Activated CD4-positive, alpha-beta T cell treated with anti-CD3 and anti-CD28 coated beads, Interleukin-2, amount 10 ng/mL, durations not matched to agents 7 days and 5 days (primary cell): ENCODE data around the gene HABP4. TPM values are rescaled to one million over a fixed set of nuclear protein-coding genes. Genes with fewer than 3 reads are reported as not detected.

Experiments
- CTCF ChIA-PET: fragments of 350-600 bp; sonication (Branson Sonifier 250); formaldehyde crosslinking; loops from one replicate; lab custom pipeline; 2021; ENCODE audit warnings: antibody characterized with exemption; lab: Charles Lee
- POLR2A ChIA-PET: fragments of 350-600 bp; sonication (Branson Sonifier 250); formaldehyde crosslinking; loops from one replicate; lab custom pipeline; 2021; ENCODE audit warnings: antibody characterized with exemption; lab: Charles Lee
- DNase-seq: peaks from one replicate; pipeline ENCODE4 v3.0.0-alpha.2; 2020
- H3K27ac Mint-ChIP-seq: one replicate; pipeline ENCODE4 v1.8.0; 2021; ENCODE audit warnings: mild to moderate bottlenecking, moderate library complexity, mixed read lengths
- H3K27me3 Mint-ChIP-seq: one replicate; pipeline ENCODE4 v1.8.0; 2021; ENCODE audit warnings: mixed read lengths
- H3K36me3 Mint-ChIP-seq: one replicate; pipeline ENCODE4 v1.8.0; 2021; ENCODE audit warnings: low read depth, mixed read lengths
- H3K4me1 Mint-ChIP-seq: one replicate; pipeline ENCODE4 v1.8.0; 2021; ENCODE audit warnings: mixed read lengths
- H3K4me3 Mint-ChIP-seq: one replicate; pipeline ENCODE4 v1.8.0; 2021; ENCODE audit warnings: mild to moderate bottlenecking, moderate library complexity, mixed read lengths
- H3K9me3 Mint-ChIP-seq: one replicate; pipeline ENCODE4 v1.8.0; 2021; ENCODE audit warnings: mixed read lengths
- total RNA-seq, 2 experiments: library from RNA; stranded (reverse); gene quantifications; one replicate each; pipeline ENCODE4 v1.2.3, GENCODE V29; 2021

Gene HABP4
- total RNA-seq, 2 experiments from 2014 or later: 5.0 to 6.1 TPM

DNA sequence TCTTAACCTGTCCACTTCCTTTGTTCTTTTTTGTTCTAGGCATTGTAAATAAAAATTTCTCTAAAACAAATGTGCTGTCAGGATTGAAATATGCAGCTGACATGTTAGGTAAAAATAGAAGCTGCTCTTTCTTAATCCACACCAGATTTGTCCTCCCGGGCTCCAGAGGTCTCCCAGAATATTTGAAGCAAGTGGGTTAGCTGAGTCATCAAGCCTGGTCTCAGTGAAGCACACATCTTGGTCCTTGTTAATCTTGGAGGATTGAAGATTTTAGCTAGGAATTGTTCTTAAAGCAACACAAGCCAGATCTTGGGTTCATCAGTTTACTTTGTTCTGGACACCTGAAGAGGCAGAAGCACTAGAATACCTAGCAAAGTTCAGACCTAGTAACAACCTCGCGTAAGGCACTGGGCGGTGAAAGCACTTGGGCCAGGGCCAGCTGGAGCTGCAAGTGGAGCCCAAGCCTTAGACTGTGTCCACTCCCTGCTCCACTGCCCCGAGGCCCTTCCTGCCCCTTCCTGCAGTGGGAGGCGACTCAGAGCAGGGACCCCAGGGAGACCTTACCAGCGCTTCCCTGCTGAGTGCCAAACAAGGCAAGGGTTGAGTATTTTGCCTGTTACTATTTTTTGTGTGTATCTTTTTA is 36.5 kb downstream of the HABP4 start:
- H3K9me3 Mint-ChIP-seq: no peaks in the 10 kb centered on the region
- POLR2A ChIA-PET: no interaction called here
- CTCF ChIA-PET: interaction anchor here (0.8 kb wide), 1 partner anchor 15 kb away, joined by 3 read pairs; no protein-coding TSS in a partner anchor

DNA sequence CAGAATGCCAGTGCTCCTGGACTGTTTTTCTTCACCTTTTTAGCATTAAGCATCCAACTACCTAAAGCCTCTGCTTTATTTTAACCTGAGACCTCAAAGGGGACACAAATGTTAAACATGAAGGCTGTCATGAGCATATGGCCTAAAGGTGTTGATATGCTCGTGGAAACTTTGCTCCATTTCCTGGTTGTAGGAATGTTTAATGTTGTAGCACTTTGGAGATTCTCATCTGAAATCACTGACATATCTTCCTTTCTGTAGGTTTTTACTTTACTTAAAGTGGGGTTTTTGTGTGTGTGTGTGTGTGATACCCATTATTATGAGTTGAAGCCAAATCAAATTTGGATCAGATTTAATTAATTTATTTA is 37.0 kb downstream of the HABP4 start:
- H3K27ac Mint-ChIP-seq: no peak overlapping the region
- no peaks in the 10 kb centered on the region for H3K9me3 Mint-ChIP-seq
- H3K4me3 Mint-ChIP-seq: no peak overlapping the region
- DNase-seq: no peak
- POLR2A ChIA-PET: no interaction called here
- H3K27me3 Mint-ChIP-seq: no peaks in the 10 kb centered on the region
- CTCF ChIA-PET: no interaction called here
- H3K4me1 Mint-ChIP-seq: peaks cover 14% of the 10 kb centered on the region
- H3K36me3 Mint-ChIP-seq: peaks cover 26% of the 10 kb centered on the region

More for the DNA sequence above, 36.5 kb downstream of the HABP4 start:
- Mint-ChIP-seq H3K27ac (no peak overlapping the region), H3K27me3 (no peaks in the 10 kb centered on the region), H3K4me1 (peaks cover 9% of the 10 kb centered on the region), H3K36me3 (peaks cover 26% of the 10 kb centered on the region), H3K4me3 (no peak overlapping the region)
- no peak for DNase-seq

DNA sequence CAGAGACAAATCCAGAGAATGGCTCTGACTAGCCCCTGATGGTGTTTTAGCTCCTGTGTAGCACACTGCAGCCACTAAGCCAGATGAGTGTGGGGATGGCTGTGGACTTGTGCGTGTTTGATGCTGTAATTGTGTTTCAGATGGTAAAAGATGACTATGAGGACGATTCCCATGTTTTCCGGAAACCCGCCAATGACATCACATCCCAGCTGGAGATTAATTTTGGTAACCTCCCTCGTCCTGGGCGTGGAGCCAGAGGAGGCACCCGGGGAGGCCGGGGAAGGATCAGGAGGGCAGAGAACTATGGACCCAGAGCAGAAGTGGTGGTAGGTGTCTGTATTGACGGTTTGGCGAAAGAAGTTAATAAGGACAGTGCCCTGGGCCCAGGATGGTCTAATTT is 38.0 kb downstream of the HABP4 start:
- POLR2A ChIA-PET: no interaction called here
- H3K36me3 Mint-ChIP-seq: peaks cover 23% of the 10 kb centered on the region

DNA sequence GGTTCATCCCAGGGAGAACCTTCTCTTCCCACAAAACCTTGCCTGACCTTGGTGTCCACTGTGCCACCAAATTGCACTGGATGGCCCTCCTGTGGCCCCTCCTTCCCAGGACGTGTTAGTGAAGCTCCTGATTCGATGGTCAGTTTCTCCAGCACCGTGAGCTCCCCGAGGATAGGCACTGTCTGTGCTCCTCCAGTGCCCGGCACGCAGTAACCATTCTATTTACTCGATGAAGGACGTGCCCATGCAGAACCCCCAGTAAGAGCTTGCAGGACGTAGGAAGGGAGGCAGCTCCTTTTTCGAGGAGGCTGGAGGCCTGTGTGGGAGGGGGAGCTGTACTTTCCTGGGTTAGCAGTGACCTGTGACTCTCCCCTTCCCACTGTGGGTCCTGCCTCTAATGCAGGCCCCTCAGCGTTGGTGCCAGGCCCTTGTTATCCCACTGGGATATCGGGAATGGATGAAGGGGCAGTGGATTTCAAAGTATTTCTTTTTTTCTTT is 39.6 kb downstream of the HABP4 start:
- Mint-ChIP-seq H3K9me3 (no peaks in the 10 kb centered on the region), H3K27me3 (no peaks in the 10 kb centered on the region), H3K27ac (no peak overlapping the region), H3K4me1 (peaks cover 14% of the 10 kb centered on the region), H3K4me3 (no peak overlapping the region), H3K36me3 (peaks cover 21% of the 10 kb centered on the region)
- no peak for DNase-seq
- ChIA-PET CTCF (no interaction called here), POLR2A (no interaction called here)

More for the DNA sequence above, 38.0 kb downstream of the HABP4 start:
- H3K27ac Mint-ChIP-seq: no peak overlapping the region
- DNase-seq: no peak
- no peaks in the 10 kb centered on the region for H3K9me3 Mint-ChIP-seq
- no peak overlapping the region for H3K4me3 Mint-ChIP-seq
- H3K4me1 Mint-ChIP-seq: peaks cover 14% of the 10 kb centered on the region
- CTCF ChIA-PET: no interaction called here
- no peaks in the 10 kb centered on the region for H3K27me3 Mint-ChIP-seq

DNA sequence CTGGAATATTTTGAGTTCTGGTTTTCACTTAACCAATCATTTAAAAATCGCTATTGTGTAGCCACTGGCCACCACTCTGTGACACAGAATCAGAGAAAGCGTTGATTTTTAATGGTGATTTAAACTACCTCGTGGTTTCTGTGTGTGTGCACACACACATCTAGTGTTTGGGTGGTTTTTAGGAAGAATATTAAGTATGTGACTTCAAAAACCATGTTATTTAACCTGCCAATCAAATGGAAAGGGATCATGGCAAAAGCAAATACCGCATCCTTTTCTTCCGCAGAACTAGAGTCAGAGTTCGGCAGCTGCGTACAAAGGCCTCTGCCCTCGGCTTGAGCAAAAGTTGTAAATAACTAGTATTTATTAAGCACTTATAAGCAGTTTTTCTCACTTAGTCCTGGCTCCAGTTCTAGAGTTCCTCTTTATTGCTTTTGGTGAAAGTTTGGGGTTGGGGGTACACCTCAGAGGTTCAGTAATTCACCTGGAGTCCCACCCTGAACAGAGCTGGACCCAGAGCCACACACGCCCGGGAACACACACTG is 40.6 kb downstream of the HABP4 start:
- CTCF ChIA-PET: no interaction called here
- DNase-seq: no peak
- no peak overlapping the region for H3K27ac Mint-ChIP-seq
- H3K36me3 Mint-ChIP-seq: peaks cover 15% of the 10 kb centered on the region
- POLR2A ChIA-PET: no interaction called here
- H3K4me3 Mint-ChIP-seq: no peak overlapping the region
- no peaks in the 10 kb centered on the region for H3K27me3 Mint-ChIP-seq
- H3K9me3 Mint-ChIP-seq: no peaks in the 10 kb centered on the region
- H3K4me1 Mint-ChIP-seq: peaks cover 12% of the 10 kb centered on the region

DNA sequence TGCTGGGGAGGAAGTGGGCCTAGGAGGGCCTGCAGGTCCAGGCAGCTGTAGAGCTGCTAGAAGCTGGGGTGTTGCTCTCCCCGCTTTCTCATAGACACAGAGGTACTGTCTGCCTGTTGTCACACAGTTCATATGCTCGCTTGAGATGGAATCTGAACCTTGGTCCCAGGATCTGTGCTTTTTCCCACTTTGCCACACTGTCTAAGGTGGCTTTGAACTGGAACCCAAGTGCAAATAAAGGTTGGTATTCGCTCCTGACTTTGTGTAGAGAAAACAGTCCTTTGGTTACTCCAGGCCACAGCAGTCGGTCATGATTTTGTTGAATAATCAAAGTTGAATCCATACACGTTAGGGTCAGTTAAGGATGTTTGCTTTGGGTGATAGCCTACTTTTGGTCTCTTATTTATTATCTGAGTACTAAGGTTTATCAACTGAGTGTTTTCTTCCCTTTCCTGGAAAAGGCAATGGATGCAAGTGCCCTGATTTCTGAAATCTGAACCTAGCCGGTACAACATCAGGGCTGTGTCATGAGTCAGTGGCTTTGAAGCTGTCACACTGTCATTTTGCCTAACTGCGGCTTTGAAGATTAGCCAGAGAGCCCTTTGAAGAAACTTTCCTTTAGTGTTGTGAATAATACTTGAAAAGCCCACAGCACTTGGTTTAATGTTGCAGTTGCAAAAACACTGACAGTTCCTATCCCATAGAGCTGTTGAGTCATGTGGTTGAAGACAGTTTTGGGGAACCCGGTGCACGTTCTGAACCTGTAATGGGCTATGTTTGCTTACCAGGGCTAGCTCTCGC is 41.3 kb downstream of the HABP4 start:
- CTCF ChIA-PET: no interaction called here
- Mint-ChIP-seq H3K4me1 (peaks cover 12% of the 10 kb centered on the region), H3K9me3 (no peaks in the 10 kb centered on the region), H3K27me3 (no peaks in the 10 kb centered on the region), H3K4me3 (no peak overlapping the region), H3K27ac (no peak overlapping the region), H3K36me3 (peaks cover 12% of the 10 kb centered on the region)
- POLR2A ChIA-PET: no interaction called here
- DNase-seq: peak; percentile 26

DNA sequence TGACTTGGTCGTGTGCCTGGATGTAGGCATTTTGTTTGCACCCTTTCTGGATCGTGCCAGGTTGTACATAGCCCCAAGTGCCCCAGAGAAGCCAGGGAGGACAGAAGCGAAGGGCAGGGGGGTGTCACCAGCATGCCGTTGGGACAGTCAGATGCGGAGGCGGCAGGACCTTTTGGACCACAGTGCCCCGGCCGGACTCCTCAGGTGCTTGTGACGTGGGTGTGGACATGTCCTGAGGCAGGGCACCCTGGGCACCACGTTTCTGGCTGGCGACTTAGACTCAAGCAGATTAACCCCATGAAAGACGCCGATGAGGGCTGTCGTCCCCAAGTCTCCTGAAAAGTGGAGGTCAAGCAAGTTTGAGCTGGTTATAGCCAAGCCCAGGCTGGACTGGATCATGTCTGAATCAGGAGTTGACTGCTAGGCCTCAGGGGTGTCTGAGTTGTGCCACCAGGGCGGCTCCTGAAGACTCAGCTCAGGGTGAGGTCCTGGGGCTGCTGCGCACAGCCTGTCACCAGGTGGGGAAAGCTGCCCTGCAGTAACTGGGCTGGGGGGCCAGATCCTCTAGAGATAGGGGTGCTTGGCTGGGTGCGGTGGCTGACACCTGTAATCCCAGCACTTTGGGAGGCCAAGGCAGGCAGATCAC is 42.0 kb downstream of the HABP4 start:
- Mint-ChIP-seq H3K4me3 (no peak overlapping the region), H3K27me3 (no peaks in the 10 kb centered on the region), H3K4me1 (peaks cover 12% of the 10 kb centered on the region), H3K36me3 (peaks cover 12% of the 10 kb centered on the region), H3K9me3 (no peaks in the 10 kb centered on the region), H3K27ac (peak overlapping the region; percentile 5)
- ChIA-PET CTCF (no interaction called here), POLR2A (no interaction called here)
- no peak for DNase-seq

DNA sequence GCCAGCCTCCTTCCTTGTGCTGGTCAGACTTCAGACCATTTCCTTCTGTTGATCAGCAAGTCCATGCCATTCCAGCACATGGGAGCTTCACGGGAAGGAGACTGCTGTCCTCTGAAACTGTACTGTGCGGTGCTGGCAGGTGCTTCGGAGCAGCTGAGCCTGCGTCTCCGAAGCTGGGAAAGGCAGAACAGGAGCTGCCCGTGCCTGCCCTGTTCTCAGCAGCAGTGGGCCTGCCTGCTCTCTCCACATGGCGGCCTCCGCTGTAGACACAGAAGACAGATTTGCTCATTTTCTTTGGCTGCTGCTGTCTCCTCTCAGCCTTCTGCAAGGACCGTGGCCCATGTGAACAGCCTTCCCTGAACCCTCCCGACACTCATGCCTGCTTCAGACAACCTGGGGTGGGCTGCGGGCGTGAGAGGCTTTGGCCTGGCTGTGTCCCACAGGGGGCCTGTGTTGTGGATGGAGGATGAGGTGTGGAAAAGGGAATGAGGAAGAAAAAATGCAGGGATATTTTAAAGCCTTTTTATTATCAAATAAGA is 43.1 kb downstream of the HABP4 start:
- ChIA-PET CTCF (no interaction called here), POLR2A (no interaction called here)
- Mint-ChIP-seq H3K4me1 (peaks cover 12% of the 10 kb centered on the region), H3K27ac (no peak overlapping the region), H3K9me3 (no peaks in the 10 kb centered on the region), H3K4me3 (no peak overlapping the region), H3K27me3 (no peaks in the 10 kb centered on the region), H3K36me3 (peaks cover 11% of the 10 kb centered on the region)
- DNase-seq: no peak

DNA sequence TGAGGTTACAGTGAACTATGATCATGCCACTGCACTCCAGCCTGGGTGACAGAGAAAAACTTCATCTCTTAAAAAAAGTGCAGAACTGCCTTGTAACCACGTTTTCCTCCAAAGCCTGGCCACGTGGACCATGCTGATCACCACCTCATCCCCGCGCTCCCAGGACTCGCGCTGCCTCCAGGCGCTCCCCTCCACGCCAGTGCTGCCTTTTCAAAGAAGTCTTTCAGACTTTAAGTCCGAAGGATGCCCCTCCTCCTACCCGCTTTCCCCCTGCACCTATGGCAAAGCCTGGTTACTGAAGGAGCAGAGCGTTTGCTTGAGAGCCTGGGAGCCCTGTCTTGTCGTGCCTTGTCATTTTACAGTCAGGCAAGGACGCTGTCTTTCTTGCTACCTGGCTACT is 43.8 kb downstream of the HABP4 start:
- peaks cover 8% of the 10 kb centered on the region for H3K36me3 Mint-ChIP-seq
- H3K27ac Mint-ChIP-seq: no peak overlapping the region
- H3K27me3 Mint-ChIP-seq: no peaks in the 10 kb centered on the region
- DNase-seq: no peak
- H3K4me3 Mint-ChIP-seq: no peak overlapping the region
- no peaks in the 10 kb centered on the region for H3K9me3 Mint-ChIP-seq
- ChIA-PET POLR2A (no interaction called here), CTCF (no interaction called here)
- peaks cover 12% of the 10 kb centered on the region for H3K4me1 Mint-ChIP-seq

DNA sequence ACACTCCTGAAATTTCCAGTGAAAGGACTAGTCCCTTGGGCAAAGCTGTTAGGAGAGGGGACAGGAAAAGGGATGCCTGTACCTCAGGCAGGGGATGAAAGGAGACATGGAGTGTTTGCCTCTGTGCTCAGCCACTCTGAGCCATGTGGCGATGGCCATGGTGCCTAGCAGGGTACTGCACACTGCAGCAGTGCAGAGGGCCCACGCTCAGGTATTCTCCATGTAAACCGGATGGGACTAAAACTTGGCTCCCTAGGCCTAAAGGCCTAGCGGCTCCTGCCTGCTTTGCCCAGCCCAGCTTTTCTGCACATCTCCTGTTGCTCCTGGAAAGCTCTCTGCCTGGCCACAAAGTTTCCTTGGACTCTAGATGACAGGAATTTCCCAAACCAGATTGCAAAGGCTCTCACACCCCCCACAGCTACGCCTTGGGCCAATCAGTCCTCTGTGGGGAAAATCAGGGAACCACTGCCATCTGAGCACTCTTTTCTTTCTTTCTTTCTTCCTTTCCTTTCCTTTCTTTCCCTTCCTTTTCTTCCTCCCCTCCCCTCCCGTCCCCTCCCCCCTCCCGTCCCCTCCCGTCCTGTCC is 44.3 kb downstream of the HABP4 start:
- CTCF ChIA-PET: no interaction called here
- peaks cover 7% of the 10 kb centered on the region for H3K36me3 Mint-ChIP-seq
- DNase-seq: no peak
- no peaks in the 10 kb centered on the region for H3K9me3 Mint-ChIP-seq
- H3K27ac Mint-ChIP-seq: no peak overlapping the region
- POLR2A ChIA-PET: no interaction called here
- H3K4me3 Mint-ChIP-seq: no peak overlapping the region
- H3K27me3 Mint-ChIP-seq: no peaks in the 10 kb centered on the region
- H3K4me1 Mint-ChIP-seq: peaks cover 12% of the 10 kb centered on the region

DNA sequence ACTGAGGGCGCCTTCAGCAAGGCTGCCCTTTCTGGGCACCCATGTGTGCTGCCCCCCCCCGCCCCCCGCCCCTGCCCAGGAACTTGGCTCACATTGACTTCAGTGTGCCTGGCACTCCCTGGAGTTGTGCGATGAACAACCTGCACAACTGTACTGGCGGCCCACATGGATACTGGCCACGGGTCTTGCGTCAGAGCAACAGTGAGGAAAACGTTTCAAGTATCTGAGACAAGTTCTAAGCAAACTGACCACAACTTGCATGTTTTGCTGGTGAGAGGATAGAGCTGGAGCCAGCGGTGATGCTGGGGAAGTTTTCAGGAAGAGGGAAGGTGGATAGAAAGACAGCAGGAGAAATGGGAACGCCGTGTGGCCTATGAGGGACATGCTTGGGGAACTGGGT is 45.4 kb downstream of the HABP4 start:
- DNase-seq: no peak
- CTCF ChIA-PET: no interaction called here
- H3K4me1 Mint-ChIP-seq: peaks cover 12% of the 10 kb centered on the region

DNA sequence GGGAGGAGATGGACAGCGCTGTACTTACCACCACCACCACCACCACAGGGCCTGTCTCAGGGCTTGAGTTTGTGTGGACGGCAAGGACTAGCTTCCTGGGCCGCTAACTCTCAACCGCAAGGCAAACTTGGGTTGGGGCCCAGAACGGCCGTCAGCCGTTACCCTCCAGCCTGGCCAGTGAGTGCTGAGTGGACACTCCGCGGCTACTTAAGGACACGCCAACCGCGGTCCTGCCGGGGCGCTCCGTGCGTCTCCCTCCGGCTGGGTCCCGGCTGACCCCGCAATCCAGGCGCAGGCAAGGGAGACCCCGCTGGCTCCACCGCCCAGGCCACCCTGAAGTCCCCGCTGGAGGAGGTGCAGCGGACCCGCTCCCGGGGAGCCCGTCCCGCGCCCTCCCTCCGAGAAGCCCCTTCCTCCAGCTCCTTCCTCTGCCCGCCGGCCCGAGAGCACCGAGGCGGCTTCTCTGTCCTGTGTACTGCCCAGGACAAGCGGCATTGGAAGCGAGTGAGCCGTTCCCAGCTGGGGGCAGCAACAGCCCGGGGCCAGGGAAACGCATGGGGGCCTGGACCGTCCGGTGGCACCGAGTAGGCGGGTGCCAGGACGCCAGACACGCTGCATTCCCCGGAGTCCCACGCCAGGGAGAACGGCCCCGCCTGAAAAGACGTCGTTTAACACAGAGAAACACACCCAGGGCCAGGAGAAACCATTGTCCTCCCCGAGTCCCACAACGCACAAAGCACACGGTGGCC is 46.6 kb downstream of the HABP4 start:
- no peaks in the 10 kb centered on the region for H3K36me3 Mint-ChIP-seq
- no peak overlapping the region for H3K4me3 Mint-ChIP-seq
- DNase-seq: no peak
- H3K27me3 Mint-ChIP-seq: no peaks in the 10 kb centered on the region
- no peak overlapping the region for H3K27ac Mint-ChIP-seq
- POLR2A ChIA-PET: no interaction called here
- no peaks in the 10 kb centered on the region for H3K9me3 Mint-ChIP-seq
- H3K4me1 Mint-ChIP-seq: peaks cover 4% of the 10 kb centered on the region
- CTCF ChIA-PET: no interaction called here

More for the DNA sequence above, 45.4 kb downstream of the HABP4 start:
- POLR2A ChIA-PET: no interaction called here
- Mint-ChIP-seq H3K4me3 (no peak overlapping the region), H3K9me3 (no peaks in the 10 kb centered on the region), H3K27ac (no peak overlapping the region), H3K36me3 (peaks cover 2% of the 10 kb centered on the region), H3K27me3 (no peaks in the 10 kb centered on the region)
